ENCODE results near the gene DIS3L2.
A peak's percentile ranks its signal among the peaks of the same experiment; 100 is the strongest.

Gene DIS3L2

GRCh38 chr2:231961349-231962166 lies at the start of gene DIS3L2:
TSS of gene DIS3L2 (plus strand) at chr2:231961713. CDS start at chr2:232014928, 53,215 bp downstream.
- DNase-seq: peak; percentile 73

GRCh38 chr2:231914077-231914690 lies 47.3 kb upstream of the DIS3L2 start:
- no peak for DNase-seq

GRCh38 chr2:231917280-231918066 lies 44.0 kb upstream of the DIS3L2 start:
- DNase-seq: no peak

- no peak for DNase-seq
Observed at GRCh38 chr2:231918501-231919330, 42.8 kb upstream of the DIS3L2 start.

GRCh38 chr2:231919341-231920035 lies 42.0 kb upstream of the DIS3L2 start:
- DNase-seq: no peak

- DNase-seq: no peak
Observed at GRCh38 chr2:231920366-231920765, 41.1 kb upstream of the DIS3L2 start.

- no peak for DNase-seq
Observed at GRCh38 chr2:231920795-231921194, 40.7 kb upstream of the DIS3L2 start.

- no peak for DNase-seq
Observed at GRCh38 chr2:231922311-231923009, 39.1 kb upstream of the DIS3L2 start.

GRCh38 chr2:231923010-231923344 lies 38.5 kb upstream of the DIS3L2 start:
- DNase-seq: no peak

- no peak for DNase-seq
Observed at GRCh38 chr2:231923951-231924888, 37.3 kb upstream of the DIS3L2 start.

- no peak for DNase-seq
Observed at GRCh38 chr2:231924889-231925275, 36.6 kb upstream of the DIS3L2 start.

- peak; percentile 30 for DNase-seq
Observed at GRCh38 chr2:231925303-231926179, 36.0 kb upstream of the DIS3L2 start.

GRCh38 chr2:231926180-231926741 lies 35.3 kb upstream of the DIS3L2 start, which contains the start of gene NPPC:
TSS of gene NPPC (minus strand) at chr2:231926396. CDS start at chr2:231926249, 147 bp downstream.
- DNase-seq: peak; percentile 8

GRCh38 chr2:231926761-231927565 lies 34.5 kb upstream of the DIS3L2 start:
- DNase-seq: no peak

- no peak for DNase-seq
Observed at GRCh38 chr2:231927566-231927890, 34.0 kb upstream of the DIS3L2 start.

- DNase-seq: no peak
Observed at GRCh38 chr2:231928481-231928880, 33.0 kb upstream of the DIS3L2 start.

GRCh38 chr2:231928901-231929725 lies 32.4 kb upstream of the DIS3L2 start:
- DNase-seq: no peak

Data from NCI-H774 (cell line).